Tibial nerve (tissue), 4 donors: Measurements from ENCODE around the gene TRIOBP. TPM values are rescaled to one million over a fixed set of nuclear protein-coding genes. Genes with fewer than 3 reads are reported as not detected.

Experiments
- DNase-seq, 2 donors: peaks; one replicate each; pipeline ENCODE4 v3.0.0-alpha.2; 2019; ENCODE audit warnings: low spot score in 2 of 2
- H3K27ac ChIP-seq, 4 donors: fragments of 200-600 bp; sonication (generic) in 3 of 4; one replicate each; pipeline ENCODE4 v1.5.1; 2017 to 2019; ENCODE audit warnings: mild to moderate bottlenecking in 1 of 4
- H3K27me3 ChIP-seq, 2 donors: fragments of 200-600 bp; sonication (generic) in 1 of 2; one replicate each; pipeline versions ENCODE4 v1.5.1 to v1.6.0; 2017 to 2019
- H3K36me3 ChIP-seq, 3 donors: fragments of 200-600 bp; sonication (generic); one replicate each; pipeline ENCODE4 v1.5.1; 2018 to 2019
- H3K4me1 ChIP-seq, 4 donors: fragments of 200-600 bp; sonication (generic) in 3 of 4; one replicate each; pipeline ENCODE4 v1.5.1; 2017 to 2019
- H3K4me3 ChIP-seq, 4 donors: fragments of 200-600 bp; sonication (generic) in 3 of 4; one replicate each; pipeline ENCODE4 v1.5.1; 2017 to 2019; ENCODE audit warnings: mild to moderate bottlenecking in 1 of 4, moderate library complexity in 1 of 4
- H3K9me3 ChIP-seq, 4 donors: fragments of 200-600 bp; sonication (generic) in 3 of 4; one replicate each; pipeline ENCODE4 v1.5.1; 2017 to 2019
- EP300 ChIP-seq, 2 donors: sonication (generic); formaldehyde crosslinking; IDR thresholded peaks; one replicate each; pipeline ENCODE4 v1.6.1; 2017; ENCODE audit warnings: antibody characterized with exemption in 2 of 2, mild to moderate bottlenecking in 1 of 2
- POLR2A ChIP-seq, 2 donors: fragments of 450-650 bp; IDR thresholded peaks; one replicate each; pipeline ENCODE4 v1.6.1; 2017; ENCODE audit warnings: antibody characterized with exemption in 2 of 2, mild to moderate bottlenecking in 2 of 2, moderate library complexity in 2 of 2
- WGBS, 2 donors: methylation state at CpG; one replicate each; pipeline ENCODE4 v1.1.5; 2018; 5-methylcytosine and 5-hydroxymethylcytosine counted together
- total RNA-seq, 4 donors: library from RNA; depleted of rRNA; stranded (reverse); fragments of >200 nt; gene quantifications; one replicate each; pipeline ENCODE4 v1.1.0, GENCODE V29; 2016
- TF ChIP-seq, protein P1 (sequence below), 5 experiments: fragments of 200-600 bp in 3 of 5; fragments of 450-650 bp in 2 of 5; sonication (generic) in 3 of 5; IDR thresholded peaks; one replicate each; pipeline ENCODE4 v1.5.1; 2016 to 2019; ENCODE audit warnings: antibody characterized with exemption in 5 of 5, mild to moderate bottlenecking in 3 of 5, moderate library complexity in 2 of 5

TRIOBP gene
- total RNA-seq, 4 donors from 2014 or later = 140 to 160 (median 151) TPM

- Histone ChIP-seq H3K4me1 (peaks cover 0 to 66% (median 27%) of the 10 kb centered on the region in 4 donors), H3K4me3 (peak overlapping the region; percentile 38 to 83 (median 58)), H3K9me3 (no peaks in the 10 kb centered on the region), H3K36me3 (no peaks in the 10 kb centered on the region), H3K27ac (peak overlapping the region; percentile 47 to 90 (median 86)), H3K27me3 (no peaks in the 10 kb centered on the region)
- DNase-seq = no peak
- no peak for TF ChIP-seq POLR2A (IDR thresholded peaks at IDR 0.05)
- TF ChIP-seq, protein P1, sequence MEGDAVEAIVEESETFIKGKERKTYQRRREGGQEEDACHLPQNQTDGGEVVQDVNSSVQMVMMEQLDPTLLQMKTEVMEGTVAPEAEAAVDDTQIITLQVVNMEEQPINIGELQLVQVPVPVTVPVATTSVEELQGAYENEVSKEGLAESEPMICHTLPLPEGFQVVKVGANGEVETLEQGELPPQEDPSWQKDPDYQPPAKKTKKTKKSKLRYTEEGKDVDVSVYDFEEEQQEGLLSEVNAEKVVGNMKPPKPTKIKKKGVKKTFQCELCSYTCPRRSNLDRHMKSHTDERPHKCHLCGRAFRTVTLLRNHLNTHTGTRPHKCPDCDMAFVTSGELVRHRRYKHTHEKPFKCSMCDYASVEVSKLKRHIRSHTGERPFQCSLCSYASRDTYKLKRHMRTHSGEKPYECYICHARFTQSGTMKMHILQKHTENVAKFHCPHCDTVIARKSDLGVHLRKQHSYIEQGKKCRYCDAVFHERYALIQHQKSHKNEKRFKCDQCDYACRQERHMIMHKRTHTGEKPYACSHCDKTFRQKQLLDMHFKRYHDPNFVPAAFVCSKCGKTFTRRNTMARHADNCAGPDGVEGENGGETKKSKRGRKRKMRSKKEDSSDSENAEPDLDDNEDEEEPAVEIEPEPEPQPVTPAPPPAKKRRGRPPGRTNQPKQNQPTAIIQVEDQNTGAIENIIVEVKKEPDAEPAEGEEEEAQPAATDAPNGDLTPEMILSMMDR (IDR thresholded peaks at IDR 0.05) = no peak
- TF ChIP-seq EP300 (IDR thresholded peaks at IDR 0.05) = no peak
- 63 to 68% methylated on average over 14 of the region's 14 CpGs for WGBS, 2 donors
Measured at GRCh38 chr22:37659897-37660708, 36.7 kb upstream of the TRIOBP start.

- H3K36me3 ChIP-seq = peaks cover 0 to 3% (median 0%) of the 10 kb centered on the region in 3 donors
- TF ChIP-seq EP300 (IDR thresholded peaks at IDR 0.05) (no peak), POLR2A (IDR thresholded peaks at IDR 0.05) (no peak)
- TF ChIP-seq, protein P1 (IDR thresholded peaks at IDR 0.05) = no peak
- no peak for DNase-seq
- peaks cover 0 to 66% (median 28%) of the 10 kb centered on the region in 4 donors for H3K4me1 ChIP-seq
- no peak overlapping the region for H3K4me3 ChIP-seq
- no peaks in the 10 kb centered on the region for H3K9me3 ChIP-seq
- peak overlapping the region; percentile 47 to 90 (median 86) for H3K27ac ChIP-seq
- 56 to 64% methylated on average over 2 of the region's 2 CpGs for WGBS, 2 donors
- H3K27me3 ChIP-seq = no peaks in the 10 kb centered on the region
Measured at GRCh38 chr22:37660709-37661045, 36.2 kb upstream of the TRIOBP start.

DNA sequence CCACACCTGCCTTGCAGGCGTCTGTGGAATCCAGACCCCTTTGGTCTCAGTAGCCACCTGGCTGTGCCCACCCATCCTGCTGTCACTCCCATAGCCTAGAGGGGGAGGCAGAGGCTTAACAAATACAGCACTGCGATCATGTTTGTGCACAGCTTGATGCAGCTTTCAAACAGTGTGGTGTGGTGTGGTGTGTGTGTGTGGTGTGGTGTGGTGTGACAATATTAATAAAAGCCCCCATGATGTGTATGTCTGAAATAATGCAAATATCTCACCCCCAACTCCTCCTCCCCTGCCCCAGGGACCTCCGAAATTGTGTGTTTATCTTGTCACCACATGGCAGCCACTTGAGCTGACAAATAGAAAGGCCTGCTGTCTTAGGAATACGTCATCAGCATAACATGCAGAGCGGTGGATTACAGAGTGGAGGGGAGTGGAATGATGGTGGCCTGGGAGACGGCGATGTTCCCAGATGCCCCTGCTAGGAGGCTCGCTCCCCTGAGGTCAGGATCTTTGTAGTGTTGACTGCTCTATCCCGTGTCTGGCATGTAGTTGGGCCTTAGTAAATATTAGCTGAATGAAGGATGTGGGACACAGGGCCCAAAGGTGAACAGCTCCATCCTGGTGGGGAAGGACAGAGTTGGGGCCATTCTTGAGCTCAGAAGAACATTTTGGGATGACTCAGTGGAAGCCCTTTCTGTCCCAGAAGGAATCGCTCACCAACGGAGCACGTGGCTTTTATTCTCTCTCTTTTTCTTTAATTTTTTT lies 35.5 kb upstream of the TRIOBP start:
- no peak for DNase-seq
- no peaks in the 10 kb centered on the region for H3K27me3 ChIP-seq
- peaks cover 0 to 72% (median 29%) of the 10 kb centered on the region in 4 donors for H3K4me1 ChIP-seq
- TF ChIP-seq EP300 (IDR thresholded peaks at IDR 0.05) (peak in 1 of 2 donors; percentile 27), POLR2A (IDR thresholded peaks at IDR 0.05) (peak in 1 of 2 donors; percentile 42)
- TF ChIP-seq, protein P1 (IDR thresholded peaks at IDR 0.05) = peak; percentile 34 to 73 (median 50)
- WGBS, 2 donors = 20 to 22% methylated on average over 12 of the region's 12 CpGs
- no peaks in the 10 kb centered on the region for H3K9me3 ChIP-seq
- no peak overlapping the region for H3K4me3 ChIP-seq
- H3K36me3 ChIP-seq = peaks cover 0 to 9% (median 0%) of the 10 kb centered on the region in 3 donors
- H3K27ac ChIP-seq = peak overlapping the region; percentile 47 to 90 (median 86)

- peaks cover 0 to 75% (median 29%) of the 10 kb centered on the region in 4 donors for H3K4me1 ChIP-seq
- peaks cover 0 to 13% (median 0%) of the 10 kb centered on the region in 3 donors for H3K36me3 ChIP-seq
- no peak overlapping the region for H3K4me3 ChIP-seq
- TF ChIP-seq EP300 (IDR thresholded peaks at IDR 0.05) = no peak
- TF ChIP-seq POLR2A (IDR thresholded peaks at IDR 0.05) = no peak
- TF ChIP-seq, protein P1 (IDR thresholded peaks at IDR 0.05) = no peak
- WGBS, 2 donors = 64 to 69% methylated on average over 5 of the region's 5 CpGs
- DNase-seq = no peak
- H3K9me3 ChIP-seq = no peaks in the 10 kb centered on the region
- peak overlapping the region; percentile 47 to 90 (median 86) for H3K27ac ChIP-seq
- H3K27me3 ChIP-seq = no peaks in the 10 kb centered on the region
Measured at GRCh38 chr22:37662039-37662438, 34.8 kb upstream of the TRIOBP start.
